ENCODE results near the gene RAVER1. TPM values are rescaled to one million over a fixed set of nuclear protein-coding genes. Genes with fewer than 3 reads are reported as not detected.

RAVER1 gene
- total RNA-seq, 3 donors from 2014 or later (not counting 1 experiment from before 2014, with no cell fraction given) = 42.5 to 64.3 (median 55.9) TPM

GRCh38 chr19:10346509-10346908 is 13.2 kb upstream of the RAVER1 start:
- Histone ChIP-seq H3K27me3 (ENCODE audit: control insufficient read depth, insufficient read depth, low read length) (no peaks in the 10 kb centered on the region), H3K9me3 (ENCODE audit: control insufficient read depth, insufficient read depth, low read length) (no peaks in the 10 kb centered on the region), H3K27ac (ENCODE audit: low read length) (no peak overlapping the region), H3K4me3 (ENCODE audit: low read length) (no peak overlapping the region), H3K4me1 (ENCODE audit: control insufficient read depth, insufficient read depth, low read length) (no peaks in the 10 kb centered on the region), H3K36me3 (ENCODE audit: control insufficient read depth, insufficient read depth, low read length) (peaks cover 6% of the 10 kb centered on the region)
- no peaks in the 10 kb centered on the region for H3K36me3 Mint-ChIP-seq
- DNase-seq = no peak
- no peak for TF ChIP-seq CTCF (IDR thresholded peaks at IDR 0.05)
- peak overlapping the region in 1 of 2 donors; percentile 24 for H3K27ac Mint-ChIP-seq
- 92% methylated on average over 10 of the region's 10 CpGs for WGBS (ENCODE audit: insufficient coverage)
- H3K4me1 Mint-ChIP-seq = no peaks in the 10 kb centered on the region
- intact Hi-C loops (cut with micrococcal nuclease) = no loop called here
- no peaks in the 10 kb centered on the region for H3K9me3 Mint-ChIP-seq
- peak in 1 of 3 donors; percentile 43 for ATAC-seq
- H3K27me3 Mint-ChIP-seq (ENCODE audit: low read depth in 2 of 2) = no peaks in the 10 kb centered on the region
- no peak overlapping the region for H3K4me3 Mint-ChIP-seq

- no peaks in the 10 kb centered on the region for H3K36me3 Mint-ChIP-seq
- Histone ChIP-seq H3K27ac (ENCODE audit: low read length) (no peak overlapping the region), H3K36me3 (ENCODE audit: control insufficient read depth, insufficient read depth, low read length) (no peaks in the 10 kb centered on the region), H3K4me1 (ENCODE audit: control insufficient read depth, insufficient read depth, low read length) (peaks cover 12% of the 10 kb centered on the region), H3K9me3 (ENCODE audit: control insufficient read depth, insufficient read depth, low read length) (no peaks in the 10 kb centered on the region), H3K4me3 (ENCODE audit: low read length) (no peak overlapping the region), H3K27me3 (ENCODE audit: control insufficient read depth, insufficient read depth, low read length) (no peaks in the 10 kb centered on the region)
- no peak overlapping the region for H3K4me3 Mint-ChIP-seq
- no peak for TF ChIP-seq CTCF (IDR thresholded peaks at IDR 0.05)
- WGBS (ENCODE audit: insufficient coverage) = 97% methylated on average over 7 of the region's 10 CpGs
- no peak for ATAC-seq
- H3K9me3 Mint-ChIP-seq = no peaks in the 10 kb centered on the region
- no peak overlapping the region for H3K27ac Mint-ChIP-seq
- H3K4me1 Mint-ChIP-seq = peaks cover 0 to 7% of the 10 kb centered on the region in 2 donors
- DNase-seq = no peak
- intact Hi-C loops (cut with micrococcal nuclease) = no loop called here
- H3K27me3 Mint-ChIP-seq (ENCODE audit: low read depth in 2 of 2) = no peaks in the 10 kb centered on the region
Measured at GRCh38 chr19:10344780-10345179, 11.5 kb upstream of the RAVER1 start.

GRCh38 chr19:10343495-10343894 is 10.2 kb upstream of the RAVER1 start:
- Histone ChIP-seq H3K9me3 (ENCODE audit: control insufficient read depth, insufficient read depth, low read length) (no peaks in the 10 kb centered on the region), H3K27me3 (ENCODE audit: control insufficient read depth, insufficient read depth, low read length) (no peaks in the 10 kb centered on the region), H3K36me3 (ENCODE audit: control insufficient read depth, insufficient read depth, low read length) (no peaks in the 10 kb centered on the region), H3K27ac (ENCODE audit: low read length) (no peak overlapping the region), H3K4me3 (ENCODE audit: low read length) (no peak overlapping the region), H3K4me1 (ENCODE audit: control insufficient read depth, insufficient read depth, low read length) (peaks cover 24% of the 10 kb centered on the region)
- TF ChIP-seq CTCF (IDR thresholded peaks at IDR 0.05) = no peak
- ATAC-seq (no peak), DNase-seq (no peak)
- H3K4me1 Mint-ChIP-seq = peaks cover 11 to 20% of the 10 kb centered on the region in 2 donors
- H3K27me3 Mint-ChIP-seq (ENCODE audit: low read depth in 2 of 2) = no peaks in the 10 kb centered on the region
- no peak overlapping the region for H3K4me3 Mint-ChIP-seq
- intact Hi-C loops (cut with micrococcal nuclease) = no loop called here
- 75% methylated on average over 1 of the region's 2 CpGs for WGBS (ENCODE audit: insufficient coverage)
- no peak overlapping the region for H3K27ac Mint-ChIP-seq
- no peaks in the 10 kb centered on the region for H3K36me3 Mint-ChIP-seq
- H3K9me3 Mint-ChIP-seq = no peaks in the 10 kb centered on the region

- Mint-ChIP-seq H3K36me3 (no peaks in the 10 kb centered on the region), H3K27me3 (ENCODE audit: low read depth in 2 of 2) (no peaks in the 10 kb centered on the region), H3K27ac (peak overlapping the region; percentile 82 to 92), H3K9me3 (no peaks in the 10 kb centered on the region), H3K4me1 (peaks cover 15 to 24% of the 10 kb centered on the region in 2 donors), H3K4me3 (peak overlapping the region; percentile 95)
- H3K9me3 ChIP-seq (ENCODE audit: control insufficient read depth, insufficient read depth, low read length) = no peaks in the 10 kb centered on the region
- intact Hi-C loops (cut with micrococcal nuclease) = loop anchor here (2.0 kb wide), 1 partner anchor 71 kb away; no protein-coding TSS in a partner anchor
- peaks cover 34% of the 10 kb centered on the region for H3K4me1 ChIP-seq (ENCODE audit: control insufficient read depth, insufficient read depth, low read length)
- 76% methylated on average over 5 of the region's 5 CpGs for WGBS (ENCODE audit: insufficient coverage)
- H3K27ac ChIP-seq (ENCODE audit: low read length) = peak overlapping the region; percentile 80
- peak overlapping the region; percentile 87 for H3K4me3 ChIP-seq (ENCODE audit: low read length)
- no peak for ATAC-seq
- DNase-seq = peak in 1 of 2 donors; percentile 39
- no peaks in the 10 kb centered on the region for H3K27me3 ChIP-seq (ENCODE audit: control insufficient read depth, insufficient read depth, low read length)
- TF ChIP-seq CTCF (IDR thresholded peaks at IDR 0.05) = no peak
- H3K36me3 ChIP-seq (ENCODE audit: control insufficient read depth, insufficient read depth, low read length) = peaks cover 8% of the 10 kb centered on the region
Measured at GRCh38 chr19:10339977-10340376, 6.6 kb upstream of the RAVER1 start.
